Renal cortex interstitium (tissue), 15 donors: ENCODE results near the gene RHOF. TPM values are rescaled to one million over a fixed set of nuclear protein-coding genes. Genes with fewer than 3 reads are reported as not detected.

ENCODE experiments used
- DNase-seq, 11 donors: peaks; one replicate each; pipeline ENCODE4 v3.0.0-alpha.2; 2013; ENCODE audit warnings: low read depth in 9 of 11, low spot score in 4 of 11; ENCODE audit errors: extremely low read depth in 1 of 11
- long read RNA-seq, 16 experiments: transcript quantifications; one replicate each; lab custom pipeline, GENCODE V29; 2026
- polyA plus RNA-seq, 3 donors: library from polyadenylated mRNA; unstranded; fragments of 120-200 nt; gene quantifications; one replicate each; pipeline ENCODE4 v1.2.1, GENCODE V29; 2013; ENCODE audit not compliant: insufficient read length in 3 of 3

Gene RHOF
- 10 to 100 TPM; 12.6 to 17.9 (median 13.4) TPM for polyA plus RNA-seq
- long read RNA-seq, donor 1, transcript RHOF-201 (5 exons, 3,009 nt), result major isoform, 6 of 13 reads
- long read RNA-seq, donor 1, partial matches to known transcripts, result 7 of 13 reads
- long read RNA-seq, donor 1, other reads (novel, unspliced or antisense), result 0 of 13 reads
- long read RNA-seq, donor 2, transcript RHOF-201 (5 exons, 3,009 nt), result major isoform, 7 of 7 reads
- long read RNA-seq, donor 2, partial matches to known transcripts, result 0 of 7 reads
- long read RNA-seq, donor 2, other reads (novel, unspliced or antisense), result 0 of 7 reads
- long read RNA-seq, donor 3, transcript RHOF-201 (5 exons, 3,009 nt), result major isoform, 7 of 7 reads
- long read RNA-seq, donor 3, partial matches to known transcripts, result 0 of 7 reads
- long read RNA-seq, donor 3, other reads (novel, unspliced or antisense), result 0 of 7 reads
- long read RNA-seq, donor 4, partial matches to known transcripts, result 0 of 3 reads
- long read RNA-seq, donor 4, other reads (novel, unspliced or antisense), result 0 of 3 reads
- long read RNA-seq, donor 5, result 0 reads
- long read RNA-seq, donor 6, partial matches to known transcripts, result 0 of 3 reads
- long read RNA-seq, donor 6, other reads (novel, unspliced or antisense), result 0 of 3 reads
- long read RNA-seq, donor 7, transcript RHOF-201 (5 exons, 3,009 nt), result major isoform, 9 of 9 reads
- long read RNA-seq, donor 7, partial matches to known transcripts, result 0 of 9 reads
- long read RNA-seq, donor 7, other reads (novel, unspliced or antisense), result 0 of 9 reads
- long read RNA-seq, donor 8, transcript RHOF-201 (5 exons, 3,009 nt), result major isoform, 7 of 34 reads
- long read RNA-seq, donor 8, partial matches to known transcripts, result 26 of 34 reads
- long read RNA-seq, donor 8, other reads (novel, unspliced or antisense), result 0 of 34 reads
- long read RNA-seq, donor 9, transcript RHOF-201 (5 exons, 3,009 nt), result major isoform, 9 of 10 reads
- long read RNA-seq, donor 9, partial matches to known transcripts, result 0 of 10 reads
- long read RNA-seq, donor 9, other reads (novel, unspliced or antisense), result 0 of 10 reads
- long read RNA-seq, donor 10, transcript RHOF-201 (5 exons, 3,009 nt), result major isoform, 6 of 6 reads
- long read RNA-seq, donor 10, partial matches to known transcripts, result 0 of 6 reads
- long read RNA-seq, donor 10, other reads (novel, unspliced or antisense), result 0 of 6 reads
- long read RNA-seq, donor 11, transcript RHOF-201 (5 exons, 3,009 nt), result major isoform, 5 of 5 reads
- long read RNA-seq, donor 11, partial matches to known transcripts, result 0 of 5 reads
- long read RNA-seq, donor 11, other reads (novel, unspliced or antisense), result 0 of 5 reads
- long read RNA-seq, donor 12, partial matches to known transcripts, result 0 of 4 reads
- long read RNA-seq, donor 12, other reads (novel, unspliced or antisense), result 0 of 4 reads
- long read RNA-seq, donor 13, result 0 reads
- long read RNA-seq, donor 14, partial matches to known transcripts, result 0 of 5 reads
- long read RNA-seq, donor 14, other reads (novel, unspliced or antisense), result 0 of 5 reads
- long read RNA-seq, donor 15, partial matches to known transcripts, result 0 of 2 reads
- long read RNA-seq, donor 15, other reads (novel, unspliced or antisense), result 0 of 2 reads
- long read RNA-seq, donor 16, transcript RHOF-201 (5 exons, 3,009 nt), result major isoform, 11 of 34 reads
- long read RNA-seq, donor 16, partial matches to known transcripts, result 22 of 34 reads
- long read RNA-seq, donor 16, other reads (novel, unspliced or antisense), result 0 of 34 reads

GRCh38 chr12:121793440-121793837 lies at the start of gene RHOF:
RHOF (minus strand) TSS chr12:121793688; CDS start chr12:121793633, 55 bp downstream.
- no peak for DNase-seq

GRCh38 chr12:121839993-121840761 lies 46.7 kb upstream of the RHOF start:
- no peak for DNase-seq

- peak; percentile 89 to 97 (median 94) for DNase-seq
Observed at GRCh38 chr12:121839106-121839992, 45.9 kb upstream of the RHOF start.

DNA sequence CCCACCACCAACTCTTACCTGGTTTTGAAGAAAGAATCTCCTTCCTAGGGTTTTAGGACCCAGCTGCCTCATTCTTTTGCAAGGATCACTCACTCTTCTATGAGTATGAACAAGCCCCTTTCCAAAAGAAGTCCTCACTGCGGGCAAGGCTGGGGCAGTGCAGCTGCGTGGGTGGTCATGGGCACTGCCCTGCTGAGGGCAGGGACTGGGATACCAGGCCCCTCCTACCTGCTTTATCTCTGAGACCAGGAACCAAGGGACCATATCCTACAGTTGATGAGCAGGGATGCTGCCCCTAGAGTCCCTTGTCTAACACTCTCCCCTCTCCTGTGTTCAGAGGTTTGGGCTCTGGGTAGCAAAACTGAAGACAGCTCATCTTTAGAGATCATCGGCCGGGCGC lies 44.6 kb upstream of the RHOF start:
- no peak for DNase-seq

- no peak for DNase-seq
Observed at GRCh38 chr12:121837680-121838079, 44.2 kb upstream of the RHOF start.

DNA sequence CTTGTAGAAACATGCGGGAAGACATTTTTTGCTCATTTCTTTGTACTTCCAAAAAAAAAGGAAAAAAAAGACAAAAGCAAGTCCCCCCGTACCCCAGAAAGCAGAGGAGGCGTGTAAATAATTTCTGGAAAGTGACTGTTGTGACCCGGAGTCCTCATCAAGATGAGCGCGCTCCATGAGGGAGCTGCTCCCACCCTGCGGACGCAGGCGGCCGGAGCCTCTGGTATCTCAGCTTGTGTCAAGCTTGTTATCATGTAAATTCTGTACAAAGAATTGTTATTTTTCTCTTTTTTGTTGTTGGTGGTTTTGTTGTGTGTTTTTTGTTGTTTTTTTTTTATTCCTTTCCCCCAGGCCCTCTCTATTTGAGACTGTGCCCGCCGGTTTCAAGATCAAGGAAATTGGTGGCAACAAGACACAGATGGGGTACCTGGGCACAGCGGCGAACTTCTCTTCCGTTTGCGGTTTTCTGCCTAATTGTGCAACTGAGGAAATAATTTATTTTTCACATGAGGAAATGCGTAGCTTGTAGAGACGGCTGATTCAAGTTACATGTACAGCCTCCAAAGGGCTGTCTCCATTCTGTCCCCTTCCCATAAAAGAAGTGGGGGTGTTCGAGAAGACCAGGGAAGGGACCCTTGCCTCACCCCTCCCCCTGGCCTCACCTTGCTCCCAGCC lies 38.2 kb upstream of the RHOF start:
- no peak for DNase-seq

DNA sequence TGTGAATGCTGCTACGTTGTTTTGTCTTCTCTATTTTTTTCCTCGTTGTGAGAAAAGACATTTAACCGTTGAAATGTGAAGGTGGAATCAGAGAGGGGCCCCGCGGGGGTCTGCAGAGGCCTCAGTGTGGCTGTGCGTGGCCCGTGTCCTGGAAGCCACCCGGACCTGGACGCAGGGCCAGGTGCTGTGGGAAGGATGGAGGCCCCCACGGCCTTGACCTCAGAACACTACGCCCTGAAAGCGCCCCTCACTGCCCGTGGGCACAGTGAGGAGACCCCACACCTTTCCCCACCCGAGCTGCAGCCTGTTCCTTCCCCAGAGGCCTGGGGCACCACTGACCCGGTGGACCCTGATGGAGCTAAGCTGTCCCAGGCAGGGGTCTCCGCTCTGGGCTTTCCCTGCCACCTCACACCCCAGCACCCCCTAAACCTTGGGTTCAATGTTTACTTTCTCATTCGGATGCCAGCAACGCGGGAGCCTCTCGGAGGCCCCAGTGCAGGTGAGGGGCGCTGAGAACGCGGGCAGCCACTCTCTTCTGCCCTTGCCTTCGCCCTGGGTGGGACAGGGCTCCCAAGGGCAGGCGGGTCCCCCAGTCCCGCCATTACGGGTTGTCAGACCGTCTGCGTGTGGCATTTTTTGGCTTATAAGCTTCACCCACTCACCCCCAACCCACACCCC lies 37.2 kb upstream of the RHOF start:
- no peak for DNase-seq

DNA sequence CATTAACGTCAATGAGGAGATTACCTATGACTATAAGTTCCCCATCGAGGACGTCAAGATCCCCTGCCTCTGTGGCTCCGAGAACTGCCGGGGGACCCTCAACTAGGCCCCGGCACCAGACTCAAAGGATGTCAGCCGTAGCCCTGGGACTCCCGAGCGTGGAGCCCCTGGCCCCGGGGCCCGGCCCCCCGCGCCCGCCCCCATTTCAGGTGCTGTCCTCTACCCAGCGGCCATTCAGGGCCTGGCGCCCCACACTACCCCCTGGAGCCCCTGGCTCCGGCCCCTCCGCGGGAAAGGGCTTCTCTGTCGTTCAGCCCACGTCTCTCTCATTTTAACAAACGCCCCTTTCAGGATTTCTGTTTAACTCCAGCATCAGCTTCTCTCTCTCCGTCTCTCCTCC lies 36.6 kb upstream of the RHOF start:
- DNase-seq, result no peak

DNA sequence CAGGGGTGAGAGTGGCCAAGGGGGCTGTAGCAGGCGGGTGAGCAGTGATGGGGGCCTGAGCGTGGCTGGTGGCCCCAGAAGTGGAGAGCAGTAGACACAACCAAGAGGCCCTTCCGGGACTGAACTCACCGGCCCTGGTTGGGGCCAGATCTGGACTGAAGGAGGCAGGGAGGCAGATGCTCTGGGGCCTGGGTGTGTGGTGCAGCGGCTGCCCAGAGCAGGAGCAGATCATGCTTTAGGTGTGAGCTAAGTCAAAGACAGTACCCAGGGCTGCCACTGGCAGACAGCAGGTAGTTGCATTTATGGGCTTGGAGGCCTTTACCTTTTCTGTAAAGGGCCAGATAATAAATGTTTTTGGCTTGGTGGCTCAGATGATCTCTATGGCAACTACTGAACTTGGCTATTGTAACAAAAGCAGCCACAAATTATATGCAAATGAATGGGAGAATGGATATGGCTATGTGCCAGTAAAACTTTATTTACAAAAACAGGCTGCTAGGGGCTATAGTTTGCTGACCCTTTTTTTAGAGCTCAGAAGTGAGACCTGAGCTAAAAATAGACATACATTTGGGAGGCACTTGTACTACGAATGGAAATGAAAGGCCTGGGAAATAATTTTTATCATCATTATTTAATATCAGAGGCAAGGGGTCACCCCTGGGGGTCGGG lies 35.9 kb upstream of the RHOF start:
- DNase-seq, result no peak

DNA sequence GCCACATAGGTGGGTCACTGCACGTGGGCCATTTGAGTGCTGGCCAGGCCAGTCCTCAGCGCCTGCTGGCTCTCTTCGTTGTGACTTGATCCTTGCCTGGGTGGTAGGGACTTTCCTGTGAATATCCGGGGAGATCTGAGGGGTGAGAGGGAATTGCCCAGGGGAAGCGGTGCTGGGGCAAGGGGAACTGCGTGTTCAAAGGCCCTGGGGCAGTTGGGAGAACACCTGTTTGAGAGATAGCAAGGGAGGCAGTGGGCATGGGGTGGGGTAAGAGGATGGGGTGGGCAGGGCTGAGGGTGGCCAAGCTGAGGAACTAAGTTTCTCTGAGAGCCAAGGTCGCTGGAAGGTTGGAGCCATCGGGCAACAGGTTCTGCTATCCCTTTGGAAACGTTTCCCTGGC lies 35.3 kb upstream of the RHOF start:
- DNase-seq, result no peak

DNA sequence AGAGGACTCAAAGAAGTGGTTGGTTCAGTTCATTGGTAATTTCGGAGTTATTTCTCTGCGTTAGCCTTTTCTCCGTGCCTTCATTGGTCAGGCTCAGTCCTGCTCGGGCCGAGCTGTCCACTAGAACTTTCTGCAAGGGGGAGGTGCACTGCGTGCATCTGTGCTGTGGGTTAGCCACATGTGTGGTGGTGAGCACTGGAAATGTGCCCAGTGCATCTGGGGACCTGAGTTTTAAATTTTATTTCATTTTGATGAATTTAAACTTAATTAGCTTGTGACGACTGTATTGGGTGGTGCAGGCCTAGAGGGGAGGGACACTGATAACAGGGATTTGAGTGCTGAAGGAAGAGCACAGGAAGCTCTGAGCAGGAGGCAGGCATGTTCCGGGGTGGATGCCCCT lies 34.8 kb upstream of the RHOF start:
- no peak for DNase-seq

GRCh38 chr12:121827351-121828099 lies 34.0 kb upstream of the RHOF start:
- DNase-seq, result no peak

GRCh38 chr12:121826318-121827150 lies 33.0 kb upstream of the RHOF start:
- DNase-seq, result no peak
